H1 (cell line): ENCODE data around the gene NTRK1. TPM values are rescaled to one million over a fixed set of nuclear protein-coding genes. Genes with fewer than 3 reads are reported as not detected.

Experiments used
- CTCF ChIP-seq, 3 experiments: IDR thresholded peaks; 1 replicate in 2 of 3; 2 replicates in 1 of 3; pipeline versions ENCODE4 v1.5.1 to v1.6.1; 2011; ENCODE audit warnings: low read length in 3 of 3, mild to moderate bottlenecking in 3 of 3, inconsistent platforms in 2 of 3, low read depth in 1 of 3, moderate library complexity in 1 of 3; ENCODE audit not compliant: insufficient read depth in 1 of 3; ENCODE audit errors: control extremely low read depth in 1 of 3
- NANOG ChIP-seq: IDR thresholded peaks from 2 replicates; pipeline ENCODE4 v1.6.1; 2011; ENCODE audit warnings: low read length, low read depth, mild to moderate bottlenecking, inconsistent platforms; ENCODE audit not compliant: insufficient read depth, poor library complexity, severe bottlenecking
- YY1 ChIP-seq: IDR thresholded peaks from 2 replicates; pipeline ENCODE4 v1.6.1; 2011; ENCODE audit warnings: low read depth, mild to moderate bottlenecking, low read length
- polyA plus RNA-seq, 7 experiments: library from polyadenylated mRNA; depleted of rRNA in 3 of 7; stranded (reverse) in 5 of 7; unstranded in 2 of 7; fragments of >200 nt in 5 of 7; fragments of 200-250 nt in 2 of 7; gene quantifications; 1 replicate in 5 of 7; 2 replicates in 1 of 7; 4 replicates in 1 of 7; pipeline versions ENCODE4 v1.2.1 to v1.2.3, GENCODE V29; 2011 to 2013; ENCODE audit warnings: missing spikeins in 2 of 7, mixed read lengths in 2 of 7
- total RNA-seq: library from RNA; stranded (reverse); fragmentation: NEBNext Ultra II Directional; extraction: Animal tissue kit (Norgen Biotek cat#: 25700); gene quantifications from 2 replicates; pipeline ENCODE4 v1.2.1, GENCODE V29; 2021

The NTRK1 gene
- total and polyA plus RNA-seq, 2 of the 8 experiments (the other 6 are each of a cell fraction or from before 2014, with no cell fraction given): 0.12 to 0.24 TPM

- TF ChIP-seq YY1 (no peak), CTCF (IDR thresholded peaks at IDR 0.05; ENCODE audit: control extremely low read depth in 1 of 3, insufficient read depth in 1 of 3, low read depth in 1 of 3, low read length in 3 of 3) (no peak), NANOG (no peak)
Measured at GRCh38 chr1:156836892-156837291, 23.8 kb upstream of the NTRK1 start (continued).
